GM21825 (cell line): ENCODE data around the gene ADCY7.
"Not testable (repeated sequence)": the region's sequence is repeated elsewhere in the genome, so short reads cannot be mapped to it uniquely, and the experiment has no call there.

Experiments
- ATAC-seq: cut with Tn5 transposase; IDR thresholded peaks from one replicate; pipeline ENCODE4 v1.9.1; 2021; ENCODE audit warnings: mild to moderate bottlenecking, moderate library complexity; ENCODE audit not compliant: unreplicated experiment

The ADCY7 gene

GRCh38 chr16:50266337-50267091, at the start of gene ADCY7:
Gene ADCY7 (plus strand): TSS chr16:50266551. CDS start chr16:50288180, 21,629 bp downstream.
- ATAC-seq, result peak; percentile 82

GRCh38 chr16:50219402-50219975, 46.9 kb upstream of the ADCY7 start:
- no peak for ATAC-seq

GRCh38 chr16:50224286-50224685, 42.1 kb upstream of the ADCY7 start:
- ATAC-seq, result no peak

- ATAC-seq, result no peak
Measured at GRCh38 chr16:50227120-50227519, 39.2 kb upstream of the ADCY7 start.

- ATAC-seq, result no peak
Measured at GRCh38 chr16:50227665-50228064, 38.7 kb upstream of the ADCY7 start.

GRCh38 chr16:50228364-50228868, 37.9 kb upstream of the ADCY7 start:
- no peak for ATAC-seq

GRCh38 chr16:50229149-50229726, 37.1 kb upstream of the ADCY7 start:
- no peak for ATAC-seq

GRCh38 chr16:50234771-50235556, 31.4 kb upstream of the ADCY7 start:
- ATAC-seq, result no peak

GRCh38 chr16:50235581-50235980, 30.8 kb upstream of the ADCY7 start:
- ATAC-seq, result no peak

- ATAC-seq, result no peak
Measured at GRCh38 chr16:50238314-50238713, 28.0 kb upstream of the ADCY7 start.

GRCh38 chr16:50238868-50239301, 27.5 kb upstream of the ADCY7 start:
- no peak for ATAC-seq

GRCh38 chr16:50243024-50243423, 23.3 kb upstream of the ADCY7 start:
- not testable (repeated sequence) for ATAC-seq

- no peak for ATAC-seq
Measured at GRCh38 chr16:50244140-50244503, 22.2 kb upstream of the ADCY7 start.

GRCh38 chr16:50244504-50245416, 21.6 kb upstream of the ADCY7 start:
- no peak for ATAC-seq

- ATAC-seq, result peak; percentile 78
Measured at GRCh38 chr16:50245417-50246298, 20.7 kb upstream of the ADCY7 start.

- peak; percentile 32 for ATAC-seq
Measured at GRCh38 chr16:50246299-50247122, 19.8 kb upstream of the ADCY7 start.

- ATAC-seq, result no peak
Measured at GRCh38 chr16:50247123-50247905, 19.0 kb upstream of the ADCY7 start.
